ENCODE results near the gene KISS1R.
A peak's percentile ranks its signal among the peaks of the same experiment; 100 is the strongest.

KISS1R gene

GRCh38 chr19:884420-885211 lies 32.5 kb upstream of the KISS1R start:
- H3K4me1 ChIP-seq (ENCODE audit: control insufficient read depth, insufficient read depth, low read length) = no peaks in the 10 kb centered on the region
- CTCF ChIA-PET = no interaction called here
- no peak overlapping the region for H3K4me3 ChIP-seq (ENCODE audit: low read depth, low read length)
- H3K9me3 ChIP-seq (ENCODE audit: control insufficient read depth, insufficient read depth, low read depth, low read length) = no peaks in the 10 kb centered on the region
- TF ChIP-seq ZBTB20 (tag by site-specific recombination; IDR thresholded peaks at IDR 0.05) (no peak), ZFHX2 (tag by site-specific recombination; conservative IDR thresholded peaks at IDR 0.05) (peak; percentile 14; the same call in 1 of the 2 replicates)
- POLR2A ChIA-PET = no interaction called here
- H3K36me3 ChIP-seq (ENCODE audit: control insufficient read depth in 2 of 2, insufficient read depth in 1 of 2, low read length in 2 of 2) = peaks cover 4 to 79% of the 10 kb centered on the region in 2 experiments; a peak in 2 of 3 replicates
- H3K27ac ChIP-seq (ENCODE audit: extremely low read depth, low read depth, low read length) = no peak overlapping the region

- Histone ChIP-seq H3K27ac (ENCODE audit: extremely low read depth, low read depth, low read length) (no peak overlapping the region), H3K9me3 (ENCODE audit: control insufficient read depth, insufficient read depth, low read depth, low read length) (no peaks in the 10 kb centered on the region), H3K4me3 (ENCODE audit: low read depth, low read length) (no peak overlapping the region), H3K4me1 (ENCODE audit: control insufficient read depth, insufficient read depth, low read length) (no peaks in the 10 kb centered on the region), H3K36me3 (ENCODE audit: control insufficient read depth in 2 of 2, insufficient read depth in 1 of 2, low read length in 2 of 2) (peaks cover 4 to 87% of the 10 kb centered on the region in 2 experiments; a peak in 2 of 3 replicates)
- ChIA-PET CTCF (no interaction called here), POLR2A (no interaction called here)
- TF ChIP-seq GLIS1 (tag by site-specific recombination; IDR thresholded peaks at IDR 0.05) (no peak), ZNF76 (tag by site-specific recombination; IDR thresholded peaks at IDR 0.05; ENCODE audit: borderline replicate concordance, low read depth) (no peak), ZNF311 (tag by site-specific recombination; IDR thresholded peaks at IDR 0.05; ENCODE audit: borderline replicate concordance) (no peak), ZNF266 (tag by site-specific recombination; IDR thresholded peaks at IDR 0.05; ENCODE audit: low read depth) (no peak), ZNF37A (tag by site-specific recombination; IDR thresholded peaks at IDR 0.05) (no peak), ZNF423 (tag by site-specific recombination; IDR thresholded peaks at IDR 0.05) (no peak), ZBTB21 (tag by site-specific recombination; IDR thresholded peaks at IDR 0.05) (no peak), ZNF571 (tag by site-specific recombination; IDR thresholded peaks at IDR 0.05) (no peak), ZNF140 (tag by site-specific recombination; IDR thresholded peaks at IDR 0.05) (no peak), KLF9 (tag by site-specific recombination; IDR thresholded peaks at IDR 0.05; ENCODE audit: low read depth) (no peak), ZNF394 (tag by site-specific recombination; IDR thresholded peaks at IDR 0.05; ENCODE audit: borderline replicate concordance) (no peak), EGR2 (tag by site-specific recombination; IDR thresholded peaks at IDR 0.05; ENCODE audit: low read depth) (no peak)
Measured at GRCh38 chr19:885536-886224, 31.5 kb upstream of the KISS1R start.

- ChIA-PET POLR2A (no interaction called here), CTCF (no interaction called here)
- peaks cover 4 to 78% of the 10 kb centered on the region in 2 experiments; a peak in 2 of 3 replicates for H3K36me3 ChIP-seq (ENCODE audit: control insufficient read depth in 2 of 2, insufficient read depth in 1 of 2, low read length in 2 of 2)
- H3K9me3 ChIP-seq (ENCODE audit: control insufficient read depth, insufficient read depth, low read depth, low read length) = no peaks in the 10 kb centered on the region
- TF ChIP-seq YY1 (tag by site-specific recombination; IDR thresholded peaks at IDR 0.05) = no peak
- no peak for TF ChIP-seq ZNF184 (tag by site-specific recombination; IDR thresholded peaks at IDR 0.05)
- no peak for TF ChIP-seq ZBTB7A (tag by site-specific recombination; IDR thresholded peaks at IDR 0.05; ENCODE audit: low read depth)
- no peak overlapping the region for H3K27ac ChIP-seq (ENCODE audit: extremely low read depth, low read depth, low read length)
- no peak overlapping the region for H3K4me3 ChIP-seq (ENCODE audit: low read depth, low read length)
- no peaks in the 10 kb centered on the region for H3K4me1 ChIP-seq (ENCODE audit: control insufficient read depth, insufficient read depth, low read length)
Measured at GRCh38 chr19:887072-887471, 30.1 kb upstream of the KISS1R start.

- Histone ChIP-seq H3K4me3 (ENCODE audit: low read depth, low read length) (no peak overlapping the region), H3K27ac (ENCODE audit: extremely low read depth, low read depth, low read length) (no peak overlapping the region), H3K36me3 (ENCODE audit: control insufficient read depth in 2 of 2, insufficient read depth in 1 of 2, low read length in 2 of 2) (peaks cover 4 to 72% of the 10 kb centered on the region in 2 experiments; a peak in 2 of 3 replicates), H3K4me1 (ENCODE audit: control insufficient read depth, insufficient read depth, low read length) (no peaks in the 10 kb centered on the region), H3K9me3 (ENCODE audit: control insufficient read depth, insufficient read depth, low read depth, low read length) (no peaks in the 10 kb centered on the region)
- CTCF ChIA-PET = no interaction called here
- POLR2A ChIA-PET = no interaction called here
- TF ChIP-seq BCL11A (tag by site-specific recombination; IDR thresholded peaks at IDR 0.05; ENCODE audit: low read depth) (no peak), PRDM4 (tag by site-specific recombination; IDR thresholded peaks at IDR 0.05) (no peak), ZNF560 (tag by site-specific recombination; IDR thresholded peaks at IDR 0.05; ENCODE audit: borderline replicate concordance) (no peak), IKZF3 (tag by site-specific recombination; IDR thresholded peaks at IDR 0.05) (no peak), ZBTB11 (tag by site-specific recombination; conservative IDR thresholded peaks at IDR 0.05; ENCODE audit: low read depth) (no peak), ZNF521 (tag by site-specific recombination; IDR thresholded peaks at IDR 0.05) (no peak)
Measured at GRCh38 chr19:887599-887998, 29.5 kb upstream of the KISS1R start.

All from HEK293 (cell line).